Limb (tissue), 2 donors: ENCODE measurements around the gene COQ10A.
A peak's percentile ranks its signal among the peaks of the same experiment; 100 is the strongest.

Source experiments
- DNase-seq, 2 donors: peaks; one replicate each; pipeline ENCODE4 v3.0.0-alpha.2; 2016; ENCODE audit errors: extremely low spot score in 2 of 2

COQ10A gene

GRCh38 chr12:56315249-56315621 lies 48.5 kb downstream of the COQ10A start:
- peak in 1 of 2 donors; percentile 60 for DNase-seq

- DNase-seq: peak; percentile 94 to 97
Observed at GRCh38 chr12:56315622-56316473, 49.1 kb downstream of the COQ10A start, which contains the start of gene CNPY2. Gene CNPY2 (minus strand): TSS chr12:56315988. CDS start chr12:56315217, 771 bp downstream.

DNA sequence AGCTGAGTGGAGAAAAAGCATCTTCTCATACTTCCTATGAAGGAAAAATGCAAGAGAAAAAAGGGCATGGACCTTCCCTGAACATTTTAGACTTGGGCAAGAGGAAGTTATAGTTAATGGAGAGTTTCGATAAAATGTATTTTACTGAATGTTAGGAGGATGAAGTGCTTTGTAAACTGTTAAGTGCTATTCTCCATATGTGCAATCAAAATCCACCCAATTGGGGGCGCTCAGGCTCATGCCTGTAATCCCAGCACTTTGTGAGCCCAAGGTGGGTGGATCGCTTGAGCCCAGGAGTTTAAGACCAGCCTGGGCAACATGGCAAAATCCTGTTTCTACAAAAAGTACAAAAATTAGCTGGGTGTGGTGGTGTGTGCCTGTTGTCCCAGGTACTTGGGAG lies 50.9 kb downstream of the COQ10A start:
- DNase-seq: no peak
